Hepatocyte (in vitro differentiated cells): ENCODE results near the gene RASSF8. TPM values are rescaled to one million over a fixed set of nuclear protein-coding genes. Genes with fewer than 3 reads are reported as not detected.
"Not testable (repeated sequence)": the region's sequence is repeated elsewhere in the genome, so short reads cannot be mapped to it uniquely, and the experiment has no call there.

Experiments used
- DNase-seq: peaks from one replicate; pipeline ENCODE4 v3.0.0-alpha.2; 2016; ENCODE audit warnings: low spot score
- H2AFZ ChIP-seq: fragments of 200-600 bp; sonication (generic); 2 replicates; pipeline ENCODE4 v1.6.0; 2016; ENCODE audit warnings: antibody characterized with exemption, mild to moderate bottlenecking
- H3K27ac ChIP-seq: fragments of 200-600 bp; sonication (generic); 2 replicates; pipeline ENCODE4 v1.5.1; 2016; ENCODE audit warnings: mild to moderate bottlenecking
- H3K27me3 ChIP-seq: fragments of 200-600 bp; sonication (generic); 2 replicates; pipeline ENCODE4 v1.6.1; 2016
- H3K36me3 ChIP-seq: fragments of 200-600 bp; sonication (generic); replicated peaks from 2 replicates; pipeline ENCODE4 v1.5.1; 2016; ENCODE audit warnings: low read depth; ENCODE audit not compliant: insufficient read depth
- H3K4me1 ChIP-seq: fragments of 200-600 bp; sonication (generic); 2 replicates; pipeline ENCODE4 v1.5.1; 2016; ENCODE audit warnings: mild to moderate bottlenecking, moderate library complexity; ENCODE audit not compliant: insufficient read depth
- H3K4me2 ChIP-seq: fragments of 200-600 bp; sonication (generic); 2 replicates; pipeline ENCODE4 v1.6.0; 2016
- H3K4me3 ChIP-seq: fragments of 200-600 bp; sonication (generic); 2 replicates; pipeline ENCODE4 v1.5.1; 2016; ENCODE audit warnings: mild to moderate bottlenecking
- H3K79me2 ChIP-seq: fragments of 200-600 bp; sonication (generic); 2 replicates; pipeline ENCODE4 v1.6.0; 2017; ENCODE audit warnings: mild to moderate bottlenecking
- H3K9me2 ChIP-seq: fragments of 200-600 bp; sonication (generic); replicated peaks from 2 replicates; pipeline ENCODE4 v1.6.0; 2017; ENCODE audit warnings: mild to moderate bottlenecking; ENCODE audit not compliant: insufficient read depth
- H3K9me3 ChIP-seq: fragments of 200-600 bp; sonication (generic); 2 replicates; pipeline ENCODE4 v1.5.1; 2016; ENCODE audit warnings: low read depth, mild to moderate bottlenecking
- H4K20me1 ChIP-seq: fragments of 200-600 bp; sonication (generic); 2 replicates; pipeline ENCODE4 v1.6.0; 2016; ENCODE audit warnings: mild to moderate bottlenecking; ENCODE audit not compliant: insufficient read depth, poor library complexity, severe bottlenecking
- EZH2 ChIP-seq: fragments of 200-600 bp; sonication (generic); IDR thresholded peaks from 2 replicates; pipeline ENCODE4 v1.6.1; 2016; ENCODE audit warnings: antibody characterized with exemption, mild to moderate bottlenecking, borderline replicate concordance
- EZH2phosphoT487 ChIP-seq: fragments of 200-600 bp; sonication (generic); IDR thresholded peaks from one replicate; pipeline ENCODE4 v1.6.1; 2018; ENCODE audit warnings: antibody characterized with exemption, mild to moderate bottlenecking, low read depth, moderate library complexity; ENCODE audit not compliant: unreplicated experiment, severe bottlenecking
- WGBS: methylation state at CpG from one replicate; pipeline ENCODE4 v1.1.6; 2016; ENCODE audit warnings: low lambda C conversion rate; ENCODE audit errors: missing lambda C conversion rate; 5-methylcytosine and 5-hydroxymethylcytosine counted together
- polyA plus RNA-seq: library from polyadenylated mRNA; unstranded; fragments of >200 nt; fragmentation: Nextera tagmentation; extraction: Ambion mirVana; gene quantifications from 2 replicates; pipeline ENCODE4 v1.2.1, GENCODE V29; 2016
- total RNA-seq: library from RNA; depleted of rRNA; stranded (reverse); fragments of >200 nt; gene quantifications from 2 replicates; pipeline ENCODE4 v1.2.3, GENCODE V29; 2014
- TF ChIP-seq, protein P1 (sequence below): fragments of 200-600 bp; sonication (generic); IDR thresholded peaks from 2 replicates; pipeline ENCODE4 v1.5.1; 2016; ENCODE audit warnings: antibody characterized with exemption, mild to moderate bottlenecking; ENCODE audit not compliant: poor library complexity

The RASSF8 gene
- total and polyA plus RNA-seq, 2 experiments from 2014 or later = 24.6 to 46.2 TPM

DNA sequence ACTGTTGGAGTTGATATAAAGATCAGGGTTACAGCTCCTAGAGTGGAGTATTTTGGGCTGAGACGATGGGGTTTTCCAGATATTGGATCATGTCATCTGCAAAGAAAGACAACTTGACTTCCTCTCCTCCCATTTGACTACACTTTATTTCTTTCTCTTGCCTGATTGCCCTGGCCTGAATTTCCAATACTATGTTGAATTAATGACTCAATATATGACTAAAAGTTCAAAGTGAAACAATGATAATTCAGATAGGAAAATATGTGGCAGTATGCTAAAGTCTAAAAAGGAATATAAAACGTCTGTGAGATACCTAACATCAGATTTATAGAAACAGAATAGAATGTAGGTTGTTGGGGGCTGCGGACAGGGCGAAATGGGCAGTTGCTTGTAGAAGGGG, 94.2 kb downstream of the RASSF8 start:
- H3K4me2 ChIP-seq = no peak overlapping the region
- H4K20me1 ChIP-seq = peaks cover 7% of the 10 kb centered on the region
- DNase-seq = no peak
- H3K36me3 ChIP-seq = no peaks in the 10 kb centered on the region
- TF ChIP-seq, protein P1, sequence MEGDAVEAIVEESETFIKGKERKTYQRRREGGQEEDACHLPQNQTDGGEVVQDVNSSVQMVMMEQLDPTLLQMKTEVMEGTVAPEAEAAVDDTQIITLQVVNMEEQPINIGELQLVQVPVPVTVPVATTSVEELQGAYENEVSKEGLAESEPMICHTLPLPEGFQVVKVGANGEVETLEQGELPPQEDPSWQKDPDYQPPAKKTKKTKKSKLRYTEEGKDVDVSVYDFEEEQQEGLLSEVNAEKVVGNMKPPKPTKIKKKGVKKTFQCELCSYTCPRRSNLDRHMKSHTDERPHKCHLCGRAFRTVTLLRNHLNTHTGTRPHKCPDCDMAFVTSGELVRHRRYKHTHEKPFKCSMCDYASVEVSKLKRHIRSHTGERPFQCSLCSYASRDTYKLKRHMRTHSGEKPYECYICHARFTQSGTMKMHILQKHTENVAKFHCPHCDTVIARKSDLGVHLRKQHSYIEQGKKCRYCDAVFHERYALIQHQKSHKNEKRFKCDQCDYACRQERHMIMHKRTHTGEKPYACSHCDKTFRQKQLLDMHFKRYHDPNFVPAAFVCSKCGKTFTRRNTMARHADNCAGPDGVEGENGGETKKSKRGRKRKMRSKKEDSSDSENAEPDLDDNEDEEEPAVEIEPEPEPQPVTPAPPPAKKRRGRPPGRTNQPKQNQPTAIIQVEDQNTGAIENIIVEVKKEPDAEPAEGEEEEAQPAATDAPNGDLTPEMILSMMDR = no peak
- no peak for TF ChIP-seq EZH2phosphoT487
- TF ChIP-seq EZH2 = no peak
- H3K9me3 ChIP-seq = no peaks in the 10 kb centered on the region
- H3K79me2 ChIP-seq = peaks cover 53% of the 10 kb centered on the region
- H2AFZ ChIP-seq = no peak overlapping the region
- H3K4me1 ChIP-seq = no peaks in the 10 kb centered on the region
- no peak overlapping the region for H3K4me3 ChIP-seq
- WGBS = 92% methylated on average over 4 of the region's 4 CpGs
- H3K27ac ChIP-seq = no peak overlapping the region
- no peaks in the 10 kb centered on the region for H3K27me3 ChIP-seq
- H3K9me2 ChIP-seq = no peaks in the 10 kb centered on the region

DNA sequence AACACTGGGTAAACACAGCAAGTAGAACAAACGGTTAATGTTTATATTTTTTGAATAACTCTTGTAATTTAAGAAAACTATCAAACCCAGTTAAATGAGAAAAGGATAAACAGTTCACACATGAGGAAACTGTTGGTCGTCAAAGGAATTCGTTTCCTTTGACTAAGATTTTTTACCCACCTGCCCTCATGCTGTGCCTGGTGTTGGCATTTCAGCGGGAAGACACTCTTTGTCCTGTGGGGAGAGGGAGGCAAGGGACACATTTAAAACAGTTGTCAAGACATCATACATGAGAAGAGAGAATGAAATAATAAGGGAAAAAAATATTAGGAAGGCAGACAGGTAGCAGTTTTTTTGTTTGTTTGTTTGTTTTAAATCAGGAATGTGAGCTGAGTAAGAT, 95.9 kb downstream of the RASSF8 start:
- DNase-seq = no peak
- Histone ChIP-seq H3K9me2 (no peaks in the 10 kb centered on the region), H3K9me3 (no peaks in the 10 kb centered on the region), H3K27ac (no peak overlapping the region), H4K20me1 (peaks cover 4% of the 10 kb centered on the region), H2AFZ (no peak overlapping the region), H3K36me3 (no peaks in the 10 kb centered on the region), H3K4me1 (no peaks in the 10 kb centered on the region), H3K4me3 (no peak overlapping the region), H3K27me3 (no peaks in the 10 kb centered on the region), H3K4me2 (no peak overlapping the region), H3K79me2 (peaks cover 37% of the 10 kb centered on the region)
- 57% methylated on average over 4 of the region's 4 CpGs for WGBS
- TF ChIP-seq EZH2 (no peak), EZH2phosphoT487 (no peak)
- TF ChIP-seq, protein P1 = no peak

DNA sequence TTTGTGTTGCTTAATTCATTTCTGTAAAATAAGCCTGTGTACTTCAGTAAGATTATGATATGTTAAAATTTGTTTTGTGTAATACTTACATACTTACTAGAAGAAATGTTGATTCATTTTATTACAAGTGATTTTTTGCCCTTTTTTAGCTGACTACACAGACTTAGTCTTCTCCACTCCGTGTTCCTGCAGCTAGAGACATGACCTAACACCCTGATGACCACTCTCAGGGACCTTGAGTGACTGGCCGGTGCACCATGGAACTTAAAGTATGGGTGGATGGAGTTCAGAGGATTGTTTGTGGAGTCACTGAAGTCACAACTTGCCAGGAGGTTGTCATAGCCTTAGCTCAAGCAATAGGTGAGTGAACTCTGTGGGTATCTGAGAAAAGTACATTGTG, 96.6 kb downstream of the RASSF8 start:
- H2AFZ ChIP-seq = no peak overlapping the region
- no peak for DNase-seq
- TF ChIP-seq, protein P1 = no peak
- no peak for TF ChIP-seq EZH2
- no peak for TF ChIP-seq EZH2phosphoT487
- no peaks in the 10 kb centered on the region for H3K9me3 ChIP-seq
- peaks cover 4% of the 10 kb centered on the region for H4K20me1 ChIP-seq
- no peaks in the 10 kb centered on the region for H3K36me3 ChIP-seq
- WGBS = 98% methylated on average over 2 of the region's 2 CpGs
- peaks cover 30% of the 10 kb centered on the region for H3K79me2 ChIP-seq
- H3K9me2 ChIP-seq = no peaks in the 10 kb centered on the region
- H3K27ac ChIP-seq = no peak overlapping the region
- no peak overlapping the region for H3K4me3 ChIP-seq
- H3K4me2 ChIP-seq = no peak overlapping the region
- no peaks in the 10 kb centered on the region for H3K27me3 ChIP-seq
- no peaks in the 10 kb centered on the region for H3K4me1 ChIP-seq

DNA sequence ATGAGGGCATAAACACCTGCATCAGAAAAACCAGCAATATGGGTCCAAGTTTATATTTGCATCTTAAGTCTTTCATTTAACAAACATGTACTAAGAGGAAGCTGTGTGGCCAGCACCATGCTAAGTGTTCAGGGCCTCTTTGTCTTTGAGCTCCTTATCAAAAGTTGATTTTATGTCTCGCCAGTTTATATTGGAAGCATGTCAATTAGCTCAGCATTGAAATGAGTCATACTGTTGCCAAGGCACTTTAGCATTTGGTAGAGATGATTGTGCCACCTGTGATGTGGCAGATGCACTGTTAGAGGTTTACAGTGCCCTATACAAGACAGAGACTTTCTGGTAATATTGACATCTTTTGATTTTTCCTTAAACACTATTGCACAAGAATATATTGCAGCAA, 97.9 kb downstream of the RASSF8 start:
- no peaks in the 10 kb centered on the region for H3K9me3 ChIP-seq
- no peak overlapping the region for H2AFZ ChIP-seq
- TF ChIP-seq EZH2 (no peak), EZH2phosphoT487 (no peak)
- TF ChIP-seq, protein P1 = no peak
- H3K4me2 ChIP-seq = no peak overlapping the region
- H3K27me3 ChIP-seq = no peaks in the 10 kb centered on the region
- WGBS = 75% methylated on average over 1 of the region's 1 CpG
- no peaks in the 10 kb centered on the region for H3K4me1 ChIP-seq
- H3K4me3 ChIP-seq = no peak overlapping the region
- H3K36me3 ChIP-seq = no peaks in the 10 kb centered on the region
- no peak overlapping the region for H3K27ac ChIP-seq
- DNase-seq = no peak
- H4K20me1 ChIP-seq = peaks cover 4% of the 10 kb centered on the region
- no peaks in the 10 kb centered on the region for H3K9me2 ChIP-seq
- peaks cover 20% of the 10 kb centered on the region for H3K79me2 ChIP-seq

DNA sequence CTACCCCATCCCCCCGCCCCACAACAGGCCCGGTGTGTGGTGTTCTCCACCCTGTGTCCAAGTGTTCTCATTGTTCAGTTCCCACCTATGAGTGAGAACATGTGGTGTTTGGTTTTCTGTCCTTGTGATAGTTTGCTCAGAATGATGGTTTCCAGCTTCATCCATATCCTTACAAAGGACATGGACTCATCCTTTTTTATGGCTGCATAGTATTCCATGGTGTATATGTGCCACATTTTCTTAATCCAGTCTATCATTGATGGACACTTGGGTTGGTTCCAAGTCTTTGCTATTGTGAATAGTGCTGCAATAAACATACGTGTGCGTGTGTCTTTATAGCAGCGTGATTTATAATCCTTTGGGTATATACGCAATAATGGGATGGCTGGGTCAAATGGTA, 98.8 kb downstream of the RASSF8 start:
- H3K9me2 ChIP-seq, H3K9me3 ChIP-seq, H2AFZ ChIP-seq, H3K4me1 ChIP-seq, H3K4me3 ChIP-seq, H3K36me3 ChIP-seq, H3K27ac ChIP-seq, H3K4me2 ChIP-seq, H4K20me1 ChIP-seq, DNase-seq, H3K27me3 ChIP-seq: not testable (repeated sequence)
- 93% methylated on average over 6 of the region's 6 CpGs for WGBS
- H3K79me2 ChIP-seq = peaks cover 11% of the 10 kb centered on the region
